Left lung (tissue), 10 donors: ENCODE measurements around the gene SET. TPM values are rescaled to one million over a fixed set of nuclear protein-coding genes. Genes with fewer than 3 reads are reported as not detected.
A peak's percentile ranks its signal among the peaks of the same experiment; 100 is the strongest.

Source experiments
- ATAC-seq: fragments of 200-7000 bp; cut with Tn5 transposase; one replicate; pipeline ENCODE4 v1.9.1; 2020; ENCODE audit warnings: moderate library complexity
- DNase-seq, 4 donors: peaks; one replicate each; pipeline ENCODE4 v3.0.0-alpha.2; 2013 to 2020
- H3K27ac ChIP-seq, 2 donors: fragments of 200-600 bp; sonication (generic) in 1 of 2; one replicate each; pipeline versions ENCODE4 v1.5.0 to v1.8.0; 2020 to 2021
- H3K27me3 ChIP-seq, 2 donors: fragments of 200-600 bp; sonication (generic) in 1 of 2; one replicate each; pipeline versions ENCODE4 v1.5.0 to v1.8.0; 2020 to 2021
- H3K36me3 ChIP-seq, 2 donors: fragments of 200-600 bp; sonication (generic) in 1 of 2; one replicate each; pipeline versions ENCODE4 v1.5.0 to v1.8.0; 2020 to 2021
- H3K4me1 ChIP-seq, 2 donors: fragments of 200-600 bp; one replicate each; pipeline ENCODE4 v1.8.0; 2021
- H3K4me3 ChIP-seq, 2 donors: fragments of 200-600 bp; sonication (generic) in 1 of 2; one replicate each; pipeline versions ENCODE4 v1.5.0 to v1.8.0; 2020 to 2021; ENCODE audit warnings: mild to moderate bottlenecking in 1 of 2
- H3K9me3 ChIP-seq, 2 donors: fragments of 200-600 bp; sonication (generic) in 1 of 2; one replicate each; pipeline versions ENCODE4 v1.5.0 to v1.8.0; 2020 to 2021
- CTCF ChIP-seq, 2 donors: fragments of 200-600 bp; sonication (generic) in 1 of 2; IDR thresholded peaks; one replicate each; pipeline versions ENCODE4 v1.5.0 to v1.8.0; 2021; ENCODE audit warnings: antibody characterized with exemption in 2 of 2
- intact Hi-C, 2 donors: fragments of 100-400 bp; cut with DNase I; formaldehyde crosslinking; loops; one replicate each; pipeline versions ENCODE4 v1.11.2 to v1.14.2; 2022
- polyA plus RNA-seq, 6 donors: library from polyadenylated mRNA; unstranded; fragments of 120-200 nt; gene quantifications; one replicate each; pipeline ENCODE4 v1.2.1, GENCODE V29; 2013; ENCODE audit not compliant: insufficient read length in 6 of 6
- total RNA-seq, 2 donors: library from RNA; stranded (reverse); fragmentation: NEBNext Ultra II Directional; extraction: Animal tissue kit (Norgen Biotek cat#: 25700); gene quantifications; one replicate each; pipeline ENCODE4 v1.2.1, GENCODE V29; 2021
- donor health status: DM: no; HTN: yes; CAD: no.
- donor health status: DM: no; HTN: no; CAD: no.

SET gene
- total and polyA plus RNA-seq, 8 donors = 249 to 615 (median 536) TPM

- intact Hi-C loops = no loop called here
- Histone ChIP-seq H3K4me1 (peaks cover 0 to 28% of the 10 kb centered on the region in 2 donors), H3K27me3 (no peaks in the 10 kb centered on the region), H3K4me3 (peak within 1 kb of the TSS; percentile 80 to 84), H3K27ac (peak within 1 kb of the TSS; percentile 76 to 83), H3K9me3 (no peaks in the 10 kb centered on the region), H3K36me3 (peaks cover 0 to 17% of the 10 kb centered on the region in 2 donors)
- TF ChIP-seq CTCF (IDR thresholded peaks at IDR 0.05) = peak; percentile 93 to 94
- ATAC-seq (peak; percentile 95), DNase-seq (peak; percentile 84 to 97 (median 88))
Observed at GRCh38 chr9:128702445-128702948, 13.5 kb downstream of the SET start, which contains the start of gene PKN3. TSS of gene PKN3 (plus strand) at chr9:128702503. CDS start at chr9:128702916, 413 bp downstream.

DNA sequence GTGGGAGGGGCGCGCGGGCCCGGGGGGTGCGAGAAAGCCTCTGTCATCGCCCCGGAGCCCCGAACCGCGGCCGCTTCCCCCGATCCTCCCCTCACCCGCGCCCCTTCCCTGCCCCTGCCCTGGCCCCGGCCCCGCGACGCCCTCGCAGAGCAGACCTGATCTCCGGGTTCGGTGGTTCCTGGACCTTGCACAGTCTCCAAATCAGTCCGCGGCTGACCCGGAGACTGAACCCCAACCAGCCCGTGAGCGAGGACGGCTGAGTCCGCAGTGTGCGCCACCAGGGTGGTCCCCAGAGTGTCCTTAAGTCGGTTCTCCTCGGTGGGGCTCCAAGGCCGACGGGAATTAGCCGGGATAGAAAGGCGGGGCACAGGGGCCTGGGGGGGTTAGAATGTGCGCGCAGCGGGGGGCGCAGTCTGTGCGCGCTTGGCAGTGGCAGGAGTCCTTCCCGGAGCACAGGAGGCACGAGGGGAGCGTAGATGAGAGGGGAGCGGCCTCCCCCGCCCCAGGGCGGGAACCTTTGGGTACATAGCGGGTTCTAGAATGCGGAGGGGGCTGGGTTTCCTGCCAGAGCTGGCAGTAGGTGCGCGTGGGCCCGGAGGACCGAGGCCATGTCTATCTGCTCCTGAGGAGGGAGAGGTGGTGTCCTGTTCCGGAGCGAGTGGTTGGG, 14.1 kb downstream of the SET start:
- H3K9me3 ChIP-seq = no peaks in the 10 kb centered on the region
- H3K36me3 ChIP-seq = peaks cover 0 to 18% of the 10 kb centered on the region in 2 donors
- intact Hi-C loops = no loop called here
- ATAC-seq (peak; percentile 28), DNase-seq (peak in 3 of 4 donors; percentile 26 to 83 (median 32))
- H3K27ac ChIP-seq = peak overlapping the region; percentile 76 to 83
- peaks cover 0 to 28% of the 10 kb centered on the region in 2 donors for H3K4me1 ChIP-seq
- H3K27me3 ChIP-seq = no peaks in the 10 kb centered on the region
- H3K4me3 ChIP-seq = peak overlapping the region; percentile 80 to 84
- TF ChIP-seq CTCF (IDR thresholded peaks at IDR 0.05) = no peak

- no peaks in the 10 kb centered on the region for H3K9me3 ChIP-seq
- peak overlapping the region; percentile 76 to 83 for H3K27ac ChIP-seq
- no peak for TF ChIP-seq CTCF (IDR thresholded peaks at IDR 0.05)
- intact Hi-C loops = no loop called here
- DNase-seq (peak in 1 of 4 donors; percentile 79), ATAC-seq (peak; percentile 3)
- peaks cover 0 to 28% of the 10 kb centered on the region in 2 donors for H3K4me1 ChIP-seq
- H3K27me3 ChIP-seq = no peaks in the 10 kb centered on the region
- H3K4me3 ChIP-seq = peak overlapping the region; percentile 80 to 84
- peaks cover 0 to 18% of the 10 kb centered on the region in 2 donors for H3K36me3 ChIP-seq
Observed at GRCh38 chr9:128703616-128704355, 14.8 kb downstream of the SET start.

DNA sequence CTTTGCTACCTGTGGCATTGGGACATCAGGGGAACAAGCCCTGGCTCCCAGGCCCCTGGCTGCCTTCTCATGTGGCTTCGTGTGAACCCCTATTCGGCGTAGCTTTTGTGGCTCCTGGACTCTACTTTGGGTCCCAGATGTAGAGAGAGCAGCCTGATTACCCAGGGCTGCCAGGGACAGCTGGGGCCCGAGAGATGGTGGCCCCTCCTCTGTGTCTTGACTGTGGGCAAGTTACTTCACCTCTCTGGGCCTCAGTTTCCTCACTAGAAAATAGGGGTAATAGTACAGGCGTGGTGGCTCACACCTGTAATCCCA, 15.3 kb downstream of the SET start:
- DNase-seq = peak in 1 of 4 donors; percentile 13
- peak overlapping the region; percentile 76 to 83 for H3K27ac ChIP-seq
- no peaks in the 10 kb centered on the region for H3K27me3 ChIP-seq
- no peaks in the 10 kb centered on the region for H3K9me3 ChIP-seq
- H3K36me3 ChIP-seq = peaks cover 0 to 18% of the 10 kb centered on the region in 2 donors
- H3K4me1 ChIP-seq = peaks cover 0 to 28% of the 10 kb centered on the region in 2 donors
- no peak for TF ChIP-seq CTCF (IDR thresholded peaks at IDR 0.05)
- peak overlapping the region in 1 of 2 donors; percentile 84 for H3K4me3 ChIP-seq
- no peak for ATAC-seq
- intact Hi-C loops = no loop called here
